Measurements from ENCODE around the gene CRB3. TPM values are rescaled to one million over a fixed set of nuclear protein-coding genes. Genes with fewer than 3 reads are reported as not detected.

Gene CRB3
- total RNA-seq, 1 donor = 0.43 TPM

DNA sequence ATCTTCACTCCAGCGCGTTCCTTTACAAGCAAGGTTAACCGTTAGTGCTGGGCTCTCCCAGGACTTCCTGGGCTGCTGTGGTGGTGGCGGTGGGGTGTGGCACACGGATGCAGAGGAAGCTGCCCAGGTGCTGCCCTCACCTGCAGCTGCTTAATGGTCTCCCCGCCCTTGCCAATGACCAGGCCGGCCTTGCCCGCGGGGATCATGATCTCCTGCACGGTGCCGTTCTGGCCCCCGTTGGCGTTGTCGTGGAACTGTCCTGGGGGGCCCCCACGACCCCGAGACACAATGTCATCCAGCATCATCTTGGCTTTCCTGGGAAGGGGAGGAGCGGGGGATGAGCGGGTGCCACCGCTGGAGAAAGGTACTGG, 45.5 kb upstream of the CRB3 start:
- DNase-seq (ENCODE audit: low read depth) = no peak
- no peak overlapping the region for H3K4me3 ChIP-seq (ENCODE audit: low read depth, low read length)
- TF ChIP-seq, protein P1, sequence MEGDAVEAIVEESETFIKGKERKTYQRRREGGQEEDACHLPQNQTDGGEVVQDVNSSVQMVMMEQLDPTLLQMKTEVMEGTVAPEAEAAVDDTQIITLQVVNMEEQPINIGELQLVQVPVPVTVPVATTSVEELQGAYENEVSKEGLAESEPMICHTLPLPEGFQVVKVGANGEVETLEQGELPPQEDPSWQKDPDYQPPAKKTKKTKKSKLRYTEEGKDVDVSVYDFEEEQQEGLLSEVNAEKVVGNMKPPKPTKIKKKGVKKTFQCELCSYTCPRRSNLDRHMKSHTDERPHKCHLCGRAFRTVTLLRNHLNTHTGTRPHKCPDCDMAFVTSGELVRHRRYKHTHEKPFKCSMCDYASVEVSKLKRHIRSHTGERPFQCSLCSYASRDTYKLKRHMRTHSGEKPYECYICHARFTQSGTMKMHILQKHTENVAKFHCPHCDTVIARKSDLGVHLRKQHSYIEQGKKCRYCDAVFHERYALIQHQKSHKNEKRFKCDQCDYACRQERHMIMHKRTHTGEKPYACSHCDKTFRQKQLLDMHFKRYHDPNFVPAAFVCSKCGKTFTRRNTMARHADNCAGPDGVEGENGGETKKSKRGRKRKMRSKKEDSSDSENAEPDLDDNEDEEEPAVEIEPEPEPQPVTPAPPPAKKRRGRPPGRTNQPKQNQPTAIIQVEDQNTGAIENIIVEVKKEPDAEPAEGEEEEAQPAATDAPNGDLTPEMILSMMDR (IDR thresholded peaks at IDR 0.05; ENCODE audit: insufficient read depth, low read depth, low read length) = no peak

DNA sequence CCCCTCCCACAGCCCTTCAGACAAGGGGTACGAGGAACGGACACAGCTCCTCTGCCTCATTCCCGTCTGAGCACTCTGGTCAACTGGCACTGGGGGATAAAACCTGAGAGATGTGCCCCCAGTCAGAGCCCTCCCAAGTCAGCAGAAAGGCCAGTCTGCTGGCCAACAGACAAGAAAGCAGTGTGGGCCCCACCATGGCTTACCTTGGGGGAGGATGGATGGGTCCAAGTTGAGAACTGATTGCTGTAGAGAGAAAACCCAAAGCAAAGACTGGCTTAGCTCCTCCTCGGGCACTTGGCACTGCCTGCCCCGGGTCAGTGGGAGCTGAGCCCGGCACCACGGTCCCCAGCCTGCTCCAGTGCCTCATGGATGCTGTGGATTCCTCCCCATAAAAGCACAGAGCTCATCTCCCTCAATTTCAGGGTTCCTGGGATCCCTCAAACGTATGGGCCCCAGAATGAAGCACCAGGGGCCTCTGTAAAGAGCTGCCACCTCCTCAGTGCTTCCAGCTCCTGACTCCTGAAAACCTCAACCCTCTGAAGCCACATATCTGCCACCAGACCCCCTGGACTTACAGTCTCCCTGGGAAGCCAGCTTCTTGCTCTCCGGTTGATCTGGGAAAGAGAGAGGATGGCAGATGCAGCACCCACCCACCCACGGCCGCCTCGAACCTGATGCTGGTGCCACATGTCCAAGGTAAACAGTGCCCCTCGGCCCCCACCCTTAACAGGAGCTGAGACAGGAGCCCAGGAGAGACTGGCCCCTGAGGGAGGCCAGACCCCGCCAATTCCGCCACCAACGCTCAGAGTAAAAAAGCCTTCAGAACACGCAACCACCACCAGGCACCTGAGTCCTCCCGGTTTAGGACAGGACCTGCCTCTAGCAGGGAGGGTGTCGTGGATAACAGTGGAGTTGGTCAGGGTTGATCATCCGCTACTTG, 42.7 kb upstream of the CRB3 start:
- no peak for DNase-seq (ENCODE audit: low read depth)
- H3K4me3 ChIP-seq (ENCODE audit: low read depth, low read length) = no peak overlapping the region
- TF ChIP-seq, protein P1 (IDR thresholded peaks at IDR 0.05; ENCODE audit: insufficient read depth, low read depth, low read length) = no peak

DNA sequence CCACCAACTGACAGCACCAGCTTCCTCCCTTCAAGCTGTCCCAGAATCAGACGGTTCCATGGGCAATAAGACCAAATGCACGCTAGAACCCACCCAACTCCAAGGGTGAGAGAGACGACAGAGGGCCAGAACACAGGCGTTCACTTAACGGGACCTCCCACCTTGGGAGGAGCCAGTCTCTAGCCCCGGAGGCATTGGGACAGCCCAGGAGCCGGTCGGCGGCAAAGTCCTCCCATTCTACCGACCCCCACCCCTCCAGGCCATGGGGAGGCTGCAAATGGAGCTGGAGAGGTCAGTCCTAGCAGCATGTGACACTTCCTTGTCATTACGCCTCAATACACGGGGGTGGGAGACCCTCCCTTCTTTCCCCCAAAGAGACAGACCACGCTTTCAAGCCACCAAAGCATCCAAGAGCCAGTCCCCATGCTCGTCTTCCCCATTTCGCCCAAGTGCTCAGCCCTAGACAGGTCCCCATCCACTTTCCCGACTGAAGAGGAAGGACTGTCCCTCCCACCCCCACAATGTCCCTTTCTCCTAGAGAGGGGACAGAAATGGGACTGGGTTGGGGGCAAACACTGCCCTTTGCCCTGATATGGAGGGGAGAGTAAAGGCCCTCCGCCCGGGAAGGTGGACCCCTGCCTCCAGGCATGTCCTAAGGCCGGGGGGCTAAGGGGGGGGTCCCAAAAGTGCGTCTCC, 40.4 kb upstream of the CRB3 start:
- TF ChIP-seq, protein P1 (IDR thresholded peaks at IDR 0.05; ENCODE audit: insufficient read depth, low read depth, low read length) = no peak
- peak overlapping the region; percentile 96 for H3K4me3 ChIP-seq (ENCODE audit: low read depth, low read length)
- DNase-seq (ENCODE audit: low read depth) = peak; percentile 55

DNA sequence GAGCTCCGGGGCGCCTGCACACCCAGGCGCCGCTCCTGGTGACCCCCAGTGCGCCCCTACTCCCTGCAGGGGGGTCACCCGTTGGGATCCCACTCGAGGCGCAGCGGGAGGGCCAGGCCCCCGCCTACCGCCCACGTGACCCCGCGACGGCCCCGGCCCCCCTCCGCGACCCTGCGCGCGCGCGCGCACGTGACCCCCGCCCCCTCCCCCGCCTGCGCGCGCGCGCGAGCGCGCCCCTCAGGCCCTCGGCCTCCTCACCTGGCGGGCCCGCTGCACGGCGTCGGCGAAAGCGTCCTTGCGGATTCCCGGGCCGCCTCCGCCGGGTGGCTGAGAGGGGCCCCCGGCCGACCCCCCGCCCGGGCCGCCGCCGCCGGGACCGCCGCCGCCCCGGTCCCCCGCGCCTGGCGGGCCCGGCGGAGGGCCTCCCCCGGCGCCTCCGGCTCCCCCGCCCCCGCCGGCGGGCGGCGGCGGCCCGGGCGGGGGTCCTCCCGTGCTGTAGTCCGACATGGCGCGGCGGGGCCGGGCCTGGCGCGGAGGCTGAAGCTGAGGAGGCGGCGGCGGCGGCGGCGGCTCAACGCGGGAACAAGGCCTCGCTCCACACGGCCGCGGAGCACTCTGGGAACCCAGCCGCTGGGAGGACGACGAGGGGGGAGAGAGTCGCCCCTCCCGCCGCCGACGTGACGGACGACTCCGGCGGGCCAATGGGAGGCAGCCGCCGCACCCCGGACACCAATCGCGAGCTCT, 39.7 kb upstream of the CRB3 start, which contains the start of gene KHSRP:
Gene KHSRP, minus strand, starts transcription at position 617 of the 744 bp plus-strand sequence. Its CDS starts 110 bp downstream, at position 507.
- TF ChIP-seq, protein P1 (IDR thresholded peaks at IDR 0.05; ENCODE audit: insufficient read depth, low read depth, low read length) = no peak
- no peak for DNase-seq (ENCODE audit: low read depth)
- H3K4me3 ChIP-seq (ENCODE audit: low read depth, low read length) = peak within 1 kb of the TSS; percentile 96

DNA sequence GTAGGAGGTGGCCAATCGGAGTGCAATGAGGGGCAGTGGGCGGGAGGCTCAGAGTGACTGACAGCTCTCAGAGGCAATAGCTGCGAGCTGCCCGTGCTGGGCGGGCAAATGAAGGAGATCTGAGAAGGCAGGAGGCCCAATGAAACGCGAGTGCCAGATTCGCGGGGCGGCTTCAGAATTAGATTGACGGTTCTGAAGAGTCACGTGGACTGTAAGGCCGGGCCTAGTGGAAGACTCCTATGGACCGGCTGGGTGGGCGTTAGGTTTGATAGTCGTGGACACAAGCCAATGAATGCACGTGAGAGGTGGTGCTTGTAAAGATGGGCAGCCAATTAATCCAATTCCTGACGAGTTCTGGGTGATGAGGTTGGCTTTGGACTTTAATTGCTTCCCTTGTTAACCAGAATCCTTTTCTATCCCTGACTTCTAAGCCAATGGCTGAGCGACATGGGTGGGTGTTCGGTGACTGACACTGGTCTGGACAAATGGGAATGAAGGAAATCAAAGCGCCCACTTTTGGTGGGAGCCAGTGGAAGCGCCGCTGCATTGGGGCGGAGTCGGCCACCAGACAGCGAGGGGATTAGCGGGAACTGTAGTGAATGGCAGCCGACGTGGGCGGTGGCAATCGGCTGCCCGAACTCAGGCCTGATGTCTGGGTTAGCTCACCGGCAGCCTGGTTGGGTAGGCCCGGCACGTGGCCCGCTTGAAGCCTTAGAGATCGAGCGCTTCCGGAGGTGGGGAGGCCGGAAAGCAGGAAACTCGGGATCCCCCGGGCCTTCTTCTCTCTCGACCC, 38.9 kb upstream of the CRB3 start:
- peak overlapping the region; percentile 12 for H3K4me3 ChIP-seq (ENCODE audit: low read depth, low read length)

More for the DNA sequence above, 38.9 kb upstream of the CRB3 start:
- peak; percentile 100 for DNase-seq (ENCODE audit: low read depth)
- TF ChIP-seq, protein P1 (IDR thresholded peaks at IDR 0.05; ENCODE audit: insufficient read depth, low read depth, low read length) = no peak

Data from fibroblast of villous mesenchyme (primary cell).